GM23338 (cell line): ENCODE data around the gene CHMP5. TPM values are rescaled to one million over a fixed set of nuclear protein-coding genes. Genes with fewer than 3 reads are reported as not detected.

ENCODE experiments used
- ATAC-seq: fragments of 200-7000 bp; cut with Tn5 transposase; 3 replicates; pipeline ENCODE4 v1.9.1; 2020
- DNase-seq: peaks from one replicate; pipeline ENCODE4 v3.0.0-alpha.2; 2015; ENCODE audit warnings: low spot score
- H2AFZ ChIP-seq: fragments of 200-600 bp; sonication (generic); 2 replicates; pipeline ENCODE4 v1.8.0; 2016; ENCODE audit warnings: antibody characterized with exemption, mild to moderate bottlenecking, moderate library complexity
- H3F3A ChIP-seq: fragments of 200-600 bp; sonication (generic); replicated peaks from 2 replicates; pipeline ENCODE4 v1.8.0; 2017; ENCODE audit warnings: antibody characterized with exemption, mixed run types, low read depth
- H3K27ac ChIP-seq: fragments of 200-600 bp; sonication (generic); 2 replicates; pipeline ENCODE4 v1.6.1; 2016; ENCODE audit warnings: low read depth
- H3K27me3 ChIP-seq: fragments of 200-600 bp; sonication (generic); 2 replicates; pipeline ENCODE4 v1.8.0; 2016; ENCODE audit warnings: mild to moderate bottlenecking, mixed run types, moderate library complexity; ENCODE audit not compliant: insufficient read depth
- H3K36me3 ChIP-seq: fragments of 200-600 bp; sonication (generic); 2 replicates; pipeline ENCODE4 v1.8.0; 2016; ENCODE audit warnings: mild to moderate bottlenecking; ENCODE audit not compliant: insufficient read depth
- H3K4me1 ChIP-seq: fragments of 200-600 bp; sonication (generic); 2 replicates; pipeline ENCODE4 v1.8.0; 2016; ENCODE audit warnings: mild to moderate bottlenecking, moderate library complexity; ENCODE audit not compliant: insufficient read depth
- H3K4me2 ChIP-seq: fragments of 200-600 bp; sonication (generic); 2 replicates; pipeline ENCODE4 v1.7.1; 2017; ENCODE audit warnings: mixed run types
- H3K4me3 ChIP-seq: fragments of 200-600 bp; sonication (generic); 2 replicates; pipeline ENCODE4 v1.6.1; 2016; ENCODE audit warnings: mixed run types
- H3K79me2 ChIP-seq: fragments of 200-600 bp; sonication (generic); replicated peaks from 2 replicates; pipeline ENCODE4 v1.8.0; 2017; ENCODE audit warnings: mild to moderate bottlenecking; ENCODE audit not compliant: insufficient read depth
- H3K9me2 ChIP-seq: fragments of 200-600 bp; sonication (generic); 2 replicates; pipeline ENCODE4 v1.8.0; 2017; ENCODE audit not compliant: insufficient read depth
- H4K20me1 ChIP-seq: fragments of 200-600 bp; sonication (generic); replicated peaks from 2 replicates; pipeline ENCODE4 v1.8.0; 2017; ENCODE audit warnings: mild to moderate bottlenecking; ENCODE audit not compliant: insufficient read depth
- H3K27ac Mint-ChIP-seq: 2 replicates; pipeline ENCODE4 v1.8.0; 2020; ENCODE audit warnings: inconsistent platforms, mild to moderate bottlenecking, moderate library complexity, mixed read lengths
- H3K27me3 Mint-ChIP-seq: 3 replicates; pipeline ENCODE4 v1.8.0; 2022; ENCODE audit warnings: low read depth, mild to moderate bottlenecking, moderate library complexity, mixed read lengths, inconsistent platforms; ENCODE audit not compliant: insufficient read depth, poor library complexity
- H3K36me3 Mint-ChIP-seq: 3 replicates; pipeline ENCODE4 v1.8.0; 2021; ENCODE audit warnings: low read depth, mild to moderate bottlenecking, inconsistent platforms, moderate library complexity, mixed read lengths
- H3K4me1 Mint-ChIP-seq: 3 replicates; pipeline ENCODE4 v1.8.0; 2020; ENCODE audit warnings: mild to moderate bottlenecking, inconsistent platforms, mixed read lengths
- H3K4me3 Mint-ChIP-seq: 3 replicates; pipeline ENCODE4 v1.8.0; 2021; ENCODE audit warnings: moderate library complexity, mild to moderate bottlenecking, inconsistent platforms, mixed read lengths
- H3K9me3 Mint-ChIP-seq: 3 replicates; pipeline ENCODE4 v1.8.0; 2020; ENCODE audit warnings: moderate library complexity, mild to moderate bottlenecking, inconsistent platforms, mixed read lengths
- CREB1 ChIP-seq: fragments of 250-450 bp; sonication (Bioruptor Pico); IDR thresholded peaks from 2 replicates; pipeline ENCODE4 v1.5.0; 2020; ENCODE audit warnings: low read depth, mild to moderate bottlenecking, moderate library complexity
- CTCF ChIP-seq, 2 experiments: fragments of 200-600 bp in 1 of 2; sonication (generic) in 1 of 2; conservative IDR thresholded peaks; 2 replicates each; pipeline versions ENCODE4 v1.5.1 to v1.6.1; 2016 to 2017; ENCODE audit warnings: antibody characterized with exemption in 2 of 2, low read depth in 2 of 2, mild to moderate bottlenecking in 2 of 2, moderate library complexity in 1 of 2
- EZH2 ChIP-seq: fragments of 200-600 bp; sonication (generic); IDR thresholded peaks from one replicate; pipeline ENCODE4 v1.8.0; 2017; ENCODE audit warnings: antibody characterized with exemption, mild to moderate bottlenecking, low read depth; ENCODE audit not compliant: unreplicated experiment
- EZH2phosphoT487 ChIP-seq: fragments of 200-600 bp; sonication (generic); IDR thresholded peaks from one replicate; pipeline ENCODE4 v1.8.1; 2018; ENCODE audit warnings: antibody characterized with exemption; ENCODE audit not compliant: unreplicated experiment
- JUNB ChIP-seq: IDR thresholded peaks from one replicate; pipeline ENCODE4 v1.6.1; 2016; ENCODE audit warnings: antibody characterized with exemption; ENCODE audit not compliant: unreplicated experiment
- POLR2AphosphoS5 ChIP-seq: IDR thresholded peaks from 2 replicates; pipeline ENCODE4 v1.6.1; 2016; ENCODE audit warnings: antibody characterized with exemption, low read depth
- REST ChIP-seq: IDR thresholded peaks from one replicate; pipeline ENCODE4 v1.6.1; 2018; ENCODE audit warnings: antibody characterized with exemption; ENCODE audit not compliant: unreplicated experiment
- ZNF114 ChIP-seq: fragments of 250-450 bp; sonication (Bioruptor Pico); IDR thresholded peaks from 2 replicates; pipeline ENCODE4 v1.5.0; 2020; ENCODE audit warnings: mild to moderate bottlenecking, moderate library complexity
- ZNF331 ChIP-seq: fragments of 250-450 bp; sonication (Bioruptor Pico); IDR thresholded peaks from 2 replicates; pipeline ENCODE4 v1.5.0; 2020; ENCODE audit warnings: low read depth, mild to moderate bottlenecking, moderate library complexity
- ZNF462 ChIP-seq: fragments of 250-450 bp; sonication (Bioruptor Pico); IDR thresholded peaks from 2 replicates; pipeline ENCODE4 v1.5.0; 2020; ENCODE audit warnings: mild to moderate bottlenecking, moderate library complexity
- polyA plus RNA-seq: library from polyadenylated mRNA; unstranded; fragments of >200 nt; fragmentation: Nextera tagmentation; extraction: Ambion mirVana; gene quantifications from 2 replicates; pipeline ENCODE4 v1.2.1, GENCODE V29; 2016
- total RNA-seq: library from RNA; depleted of rRNA; stranded (reverse); fragments of >200 nt; shearing (Covaris generic); gene quantifications from 2 replicates; pipeline ENCODE4 v1.2.3, GENCODE V29; 2014

CHMP5 gene
- total and polyA plus RNA-seq, 2 experiments from 2014 or later: 30.9 to 77.8 TPM

- TF ChIP-seq CTCF (conservative IDR thresholded peaks at IDR 0.05; ENCODE audit: low read depth in 2 of 2) (no peak), POLR2AphosphoS5 (no peak)
Measured at GRCh38 chr9:33306037-33306436, 41.2 kb downstream of the CHMP5 start (continued).

- Histone ChIP-seq H3K4me1 (no peaks in the 10 kb centered on the region), H3F3A (no peaks in the 10 kb centered on the region), H2AFZ (no peak overlapping the region), H4K20me1 (peaks cover 7% of the 10 kb centered on the region), H3K36me3 (peaks cover 53% of the 10 kb centered on the region), H3K79me2 (no peaks in the 10 kb centered on the region), H3K27me3 (no peaks in the 10 kb centered on the region), H3K4me3 (no peak overlapping the region), H3K27ac (no peak overlapping the region), H3K4me2 (no peak overlapping the region), H3K9me2 (no peaks in the 10 kb centered on the region)
- Mint-ChIP-seq H3K4me1 (no peaks in the 10 kb centered on the region), H3K4me3 (no peak overlapping the region), H3K27me3 (peaks cover 2% of the 10 kb centered on the region), H3K27ac (no peak overlapping the region), H3K36me3 (peaks cover 54% of the 10 kb centered on the region), H3K9me3 (no peaks in the 10 kb centered on the region)
- DNase-seq (no peak), ATAC-seq (no peak)
- no peak for TF ChIP-seq CTCF (conservative IDR thresholded peaks at IDR 0.05; ENCODE audit: low read depth in 2 of 2)
- TF ChIP-seq EZH2: no peak
- TF ChIP-seq ZNF114 (CRISPR knock-in tag): no peak
- no peak for TF ChIP-seq JUNB
- TF ChIP-seq ZNF462: no peak
- no peak for TF ChIP-seq EZH2phosphoT487
- TF ChIP-seq REST: no peak
- TF ChIP-seq ZNF331: no peak
- TF ChIP-seq POLR2AphosphoS5: no peak
- TF ChIP-seq CREB1 (CRISPR knock-in tag): no peak
Measured at GRCh38 chr9:33307067-33307466, 42.2 kb downstream of the CHMP5 start.
